Fibroblast of skin of left biceps (primary cell): Measurements from ENCODE around the gene CRBN.

Experiments
- DNase-seq, 2 experiments: peaks; one replicate each; pipeline ENCODE4 v3.0.0-alpha.2; 2013; ENCODE audit warnings: low read depth in 2 of 2

The CRBN gene

GRCh38 chr3:3110299-3110630, 69.2 kb downstream of the CRBN start, which contains the start of gene IL5RA:
IL5RA (minus strand) TSS chr3:3110374; CDS start chr3:3104984, 5,390 bp downstream.
- DNase-seq: no peak

- DNase-seq: no peak
These were observed 69.8 kb downstream of the CRBN start for GRCh38 chr3:3109407-3110298.

GRCh38 chr3:3107858-3108257, 71.6 kb downstream of the CRBN start:
- DNase-seq: no peak

GRCh38 chr3:3107181-3107580, 72.3 kb downstream of the CRBN start:
- no peak for DNase-seq

GRCh38 chr3:3105815-3106214, 73.7 kb downstream of the CRBN start:
- no peak for DNase-seq

GRCh38 chr3:3105246-3105645, 74.2 kb downstream of the CRBN start:
- no peak for DNase-seq

GRCh38 chr3:3102751-3103150, 76.7 kb downstream of the CRBN start:
- no peak for DNase-seq

- DNase-seq: no peak
These were observed 77.6 kb downstream of the CRBN start for GRCh38 chr3:3101660-3102458.
